MM.1S (cell line): ENCODE measurements around the gene PRKG1.

Source experiments
- CTCF ChIP-seq: fragments of 300-600 bp; sonication (generic); IDR thresholded peaks from 2 replicates; pipeline ENCODE4 v1.5.1; 2016; ENCODE audit warnings: antibody characterized with exemption, low read length, mixed read lengths
- EZH2 ChIP-seq: fragments of 300-600 bp; sonication (generic); optimal IDR thresholded peaks from 2 replicates; pipeline ENCODE3; 2017; ENCODE audit warnings: low read depth, mild to moderate bottlenecking, antibody characterized with exemption, low read length, mixed read lengths
- EZH2phosphoT487 ChIP-seq: fragments of 300-600 bp; sonication (generic); IDR thresholded peaks from 2 replicates; pipeline ENCODE4 v1.6.1; 2018; ENCODE audit warnings: antibody characterized with exemption, low read length

GRCh38 chr10:52191049-52191448, 1116.8 kb downstream of the PRKG1 start:
- TF ChIP-seq CTCF (no peak), EZH2 (no peak), EZH2phosphoT487 (no peak)
